SK-N-SH (cell line): ENCODE data around the gene GPR18. TPM values are rescaled to one million over a fixed set of nuclear protein-coding genes. Genes with fewer than 3 reads are reported as not detected.

Experiments used
- CTCF ChIA-PET: fragments of 300-600, 350-600 bp; formaldehyde crosslinking; extraction: SDS; loops from one replicate; lab custom pipeline; 2021; lab: Yijun Ruan, JAX
- POLR2A ChIA-PET: fragments of 350-600 bp; sonication (Branson Sonifier 250); formaldehyde crosslinking; extraction: SDS; loops from one replicate; lab custom pipeline; 2020; ENCODE audit warnings: antibody characterized with exemption, inconsistent platforms; lab: Yijun Ruan, JAX
- DNase-seq: peaks from one replicate; pipeline ENCODE4 v3.0.0; 2012
- H2AFZ ChIP-seq: fragments of 200-600 bp; sonication (generic); 2 replicates; pipeline ENCODE4 v1.8.1; 2016; ENCODE audit warnings: antibody characterized with exemption, mild to moderate bottlenecking, low read depth
- H3F3A ChIP-seq: fragments of 200-600 bp; sonication (generic); replicated peaks from 2 replicates; pipeline ENCODE3; 2016; ENCODE audit warnings: antibody characterized with exemption, mild to moderate bottlenecking; ENCODE audit not compliant: insufficient read depth
- H3K27ac ChIP-seq, 2 experiments: fragments of 200-500 bp in 1 of 2; fragments of 200-600 bp in 1 of 2; sonication (Bioruptor generic) in 1 of 2; sonication (generic), shearing (Covaris generic) in 1 of 2; 2 replicates each; pipeline versions ENCODE4 v1.5.1 to v1.6.1; 2014 to 2016; ENCODE audit warnings: low read depth in 2 of 2, inconsistent platforms in 1 of 2, low read length in 1 of 2, mild to moderate bottlenecking in 1 of 2, mixed read lengths in 1 of 2
- H3K27me3 ChIP-seq: fragments of 200-600 bp; sonication (generic), shearing (Covaris generic); 2 replicates; pipeline ENCODE4 v1.6.1; 2016; ENCODE audit warnings: mixed run types; ENCODE audit not compliant: insufficient read depth
- H3K36me3 ChIP-seq, 2 experiments: fragments of 200-500 bp in 1 of 2; fragments of 200-600 bp in 1 of 2; sonication (Bioruptor generic) in 1 of 2; sonication (generic) in 1 of 2; replicated peaks in 1 of 2; 2 replicates each; pipeline versions ENCODE3 to v1.5.1; 2014 to 2016; ENCODE audit warnings: low read length in 1 of 2, mild to moderate bottlenecking in 1 of 2; ENCODE audit not compliant: insufficient read depth in 2 of 2, control insufficient read depth in 1 of 2
- H3K4me1 ChIP-seq, 2 experiments: fragments of 200-500 bp in 1 of 2; fragments of 200-600 bp in 1 of 2; sonication (Bioruptor generic) in 1 of 2; sonication (generic), shearing (Covaris generic) in 1 of 2; 2 replicates each; pipeline versions ENCODE4 v1.5.1 to v1.6.1; 2014 to 2016; ENCODE audit warnings: low read depth in 1 of 2, low read length in 1 of 2, mixed run types in 1 of 2; ENCODE audit not compliant: insufficient read depth in 2 of 2, control insufficient read depth in 1 of 2
- H3K4me2 ChIP-seq: fragments of 200-600 bp; sonication (generic), shearing (Covaris generic); 2 replicates; pipeline ENCODE4 v1.6.1; 2017; ENCODE audit warnings: mixed run types
- H3K4me3 ChIP-seq, 2 experiments: fragments of 200-500 bp in 1 of 2; fragments of 200-600 bp in 1 of 2; sonication (Bioruptor generic) in 1 of 2; sonication (generic), shearing (Covaris generic) in 1 of 2; 2 replicates each; pipeline versions ENCODE4 v1.5.1 to v1.8.1; 2014 to 2016; ENCODE audit warnings: low read depth in 2 of 2, inconsistent platforms in 1 of 2, low read length in 1 of 2, mild to moderate bottlenecking in 1 of 2, mixed read lengths in 1 of 2, moderate library complexity in 1 of 2
- H3K79me2 ChIP-seq: fragments of 200-600 bp; sonication (generic); 2 replicates; pipeline ENCODE4 v1.8.1; 2017; ENCODE audit warnings: mild to moderate bottlenecking; ENCODE audit not compliant: insufficient read depth
- H3K9ac ChIP-seq: fragments of 200-600 bp; sonication (generic); 2 replicates; pipeline ENCODE4 v1.6.1; 2017; ENCODE audit warnings: mixed run types
- H3K9me2 ChIP-seq: fragments of 200-600 bp; sonication (generic); 2 replicates; pipeline ENCODE4 v1.6.1; 2017; ENCODE audit warnings: mixed run types
- H3K9me3 ChIP-seq: fragments of 200-600 bp; sonication (generic); 2 replicates; pipeline ENCODE4 v1.6.1; 2017; ENCODE audit warnings: mixed run types, mild to moderate bottlenecking, moderate library complexity
- H4K20me1 ChIP-seq: fragments of 200-600 bp; sonication (generic); 2 replicates; pipeline ENCODE4 v1.6.1; 2017; ENCODE audit warnings: mild to moderate bottlenecking, mixed run types; ENCODE audit not compliant: insufficient read depth
- CHD2 ChIP-seq: fragments of 150-350 bp; IDR thresholded peaks from 2 replicates; pipeline ENCODE4 v1.6.1; 2018; ENCODE audit warnings: low read length; ENCODE audit not compliant: partially characterized antibody
- CTCF ChIP-seq: fragments of 200-600 bp; sonication (generic); IDR thresholded peaks from 2 replicates; pipeline ENCODE4 v1.6.1; 2017; ENCODE audit warnings: antibody characterized with exemption, mild to moderate bottlenecking, moderate library complexity
- FOXJ3 ChIP-seq: sonication (generic); formaldehyde crosslinking; IDR thresholded peaks from 2 replicates; pipeline ENCODE4 v1.5.1; 2020; ENCODE audit warnings: mild to moderate bottlenecking, missing genetic modification reagents
- JUND ChIP-seq: IDR thresholded peaks from 2 replicates; pipeline ENCODE4 v1.4.0; 2012
- MAX ChIP-seq: IDR thresholded peaks from 2 replicates; pipeline ENCODE4 v1.4.0; 2012; ENCODE audit warnings: low read depth
- MXI1 ChIP-seq: IDR thresholded peaks from 2 replicates; pipeline ENCODE4 v1.6.1; 2012; ENCODE audit warnings: mild to moderate bottlenecking, low read depth, low read length, improper control_type of control experiment
- POLR2AphosphoS5 ChIP-seq: IDR thresholded peaks from 2 replicates; pipeline ENCODE4 v1.6.1; 2012; ENCODE audit warnings: low read depth, low read length
- TCF12 ChIP-seq: IDR thresholded peaks from 2 replicates; pipeline ENCODE4 v1.4.0; 2012
- USF2 ChIP-seq: fragments of 150-350 bp; IDR thresholded peaks from 2 replicates; pipeline ENCODE4 v1.6.1; 2017; ENCODE audit warnings: antibody characterized with exemption, low read length, low read depth, borderline replicate concordance
- ZBTB33 ChIP-seq: IDR thresholded peaks from 2 replicates; pipeline ENCODE4 v1.4.0; 2012; ENCODE audit warnings: low read depth, borderline replicate concordance
- WGBS: methylation state at CpG from one replicate; pipeline ENCODE4 v1.1.6; 2017; ENCODE audit warnings: low lambda C conversion rate; 5-methylcytosine and 5-hydroxymethylcytosine counted together
- polyA plus RNA-seq, 3 experiments: library from polyadenylated mRNA; depleted of rRNA; stranded (reverse); fragments of >200 nt; gene quantifications; 2 replicates each; pipeline ENCODE4 v1.2.3, GENCODE V29; 2012

The GPR18 gene
- polyA plus RNA-seq, 1 of the 3 experiments (the other 2 are of a cell fraction): not detected

DNA sequence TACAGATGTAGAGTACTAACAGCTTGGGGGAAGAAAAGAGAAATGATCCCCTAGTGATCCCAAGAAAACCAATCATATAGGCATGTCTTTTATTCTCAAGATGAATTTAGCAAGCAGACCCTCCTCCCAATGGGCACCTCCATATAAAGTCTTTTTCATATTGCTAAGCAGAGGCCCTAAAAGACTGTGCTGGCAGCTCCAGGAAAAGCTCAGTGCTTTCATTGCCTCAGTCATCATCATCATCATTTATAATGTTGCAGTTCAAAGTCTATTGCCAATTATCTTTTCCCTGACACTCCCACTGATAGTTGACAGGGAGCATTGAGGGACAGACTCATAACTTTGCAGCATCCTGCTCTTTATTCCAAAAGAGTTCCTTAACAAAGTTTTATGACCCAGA, 36.0 kb upstream of the GPR18 start:
- no peaks in the 10 kb centered on the region for H3K79me2 ChIP-seq
- POLR2A ChIA-PET: no interaction called here
- H2AFZ ChIP-seq: no peak overlapping the region
- no peak overlapping the region for H3K4me3 ChIP-seq
- H3K4me2 ChIP-seq: no peak overlapping the region
- no peak for DNase-seq
- no peaks in the 10 kb centered on the region for H3F3A ChIP-seq
- H4K20me1 ChIP-seq: no peaks in the 10 kb centered on the region
- H3K9me2 ChIP-seq: no peaks in the 10 kb centered on the region
- no peak overlapping the region for H3K27ac ChIP-seq
- CTCF ChIA-PET: no interaction called here
- H3K27me3 ChIP-seq: no peaks in the 10 kb centered on the region
- no peaks in the 10 kb centered on the region for H3K9me3 ChIP-seq
- peaks cover 5 to 7% of the 10 kb centered on the region in 2 experiments for H3K36me3 ChIP-seq
- H3K4me1 ChIP-seq: peaks cover 5 to 9% of the 10 kb centered on the region in 2 experiments; a peak in 2 of 4 replicates
- H3K9ac ChIP-seq: no peak overlapping the region
- TF ChIP-seq POLR2AphosphoS5 (no peak), ZBTB33 (no peak), CHD2 (no peak), TCF12 (no peak), MXI1 (no peak)
- TF ChIP-seq, all 33 proteins: peak for 0

DNA sequence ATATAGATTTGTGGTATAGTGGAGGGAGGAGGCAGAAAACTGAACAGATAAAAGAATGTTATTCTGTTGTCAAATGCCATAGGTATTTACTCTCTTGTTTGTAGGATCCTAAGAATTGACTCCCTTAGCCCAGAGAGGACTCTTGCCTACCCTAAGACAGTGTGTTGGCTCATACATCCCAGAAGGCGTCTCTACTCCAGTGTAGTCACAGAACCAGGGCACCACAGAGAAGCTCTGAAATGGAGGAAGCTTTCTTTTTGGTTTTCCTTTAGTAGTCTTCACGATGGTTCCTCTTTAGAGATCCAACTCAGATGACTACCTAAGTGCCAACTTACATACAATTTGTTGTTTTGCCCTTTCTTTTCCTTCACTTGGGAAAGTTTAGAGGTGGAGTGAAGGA, 35.0 kb upstream of the GPR18 start:
- H3K9ac ChIP-seq: no peak overlapping the region
- H3K27ac ChIP-seq: no peak overlapping the region
- DNase-seq: no peak
- 100% methylated on average over 2 of the region's 2 CpGs for WGBS
- H2AFZ ChIP-seq: no peak overlapping the region
- H3K9me2 ChIP-seq: no peaks in the 10 kb centered on the region
- ChIA-PET CTCF (interaction anchor here (0.8 to 1.1 kb wide), 2 partner anchors 9 to 45 kb away, joined by 3 read pairs; no protein-coding TSS in a partner anchor), POLR2A (interaction anchor here (0.5 kb wide), 1 partner anchor 17 kb away, joined by 3 read pairs; no protein-coding TSS in a partner anchor)
- no peaks in the 10 kb centered on the region for H3K9me3 ChIP-seq
- H3K27me3 ChIP-seq: no peaks in the 10 kb centered on the region
- H3K4me1 ChIP-seq: peaks cover 5 to 9% of the 10 kb centered on the region in 2 experiments; a peak in 2 of 4 replicates
- no peak overlapping the region for H3K4me2 ChIP-seq
- H4K20me1 ChIP-seq: no peaks in the 10 kb centered on the region
- H3F3A ChIP-seq: no peaks in the 10 kb centered on the region
- peaks cover 5 to 7% of the 10 kb centered on the region in 2 experiments for H3K36me3 ChIP-seq
- no peak overlapping the region for H3K4me3 ChIP-seq
- H3K79me2 ChIP-seq: no peaks in the 10 kb centered on the region
- TF ChIP-seq JUND (no peak), FOXJ3 (no peak), CTCF (no peak), USF2 (no peak), MAX (no peak)
- TF ChIP-seq, all 33 proteins: peak for 0
